ENCODE results near the gene ACP2.
"Not testable (repeated sequence)": the region's sequence is repeated elsewhere in the genome, so short reads cannot be mapped to it uniquely, and the experiment has no call there.

ACP2 gene

DNA sequence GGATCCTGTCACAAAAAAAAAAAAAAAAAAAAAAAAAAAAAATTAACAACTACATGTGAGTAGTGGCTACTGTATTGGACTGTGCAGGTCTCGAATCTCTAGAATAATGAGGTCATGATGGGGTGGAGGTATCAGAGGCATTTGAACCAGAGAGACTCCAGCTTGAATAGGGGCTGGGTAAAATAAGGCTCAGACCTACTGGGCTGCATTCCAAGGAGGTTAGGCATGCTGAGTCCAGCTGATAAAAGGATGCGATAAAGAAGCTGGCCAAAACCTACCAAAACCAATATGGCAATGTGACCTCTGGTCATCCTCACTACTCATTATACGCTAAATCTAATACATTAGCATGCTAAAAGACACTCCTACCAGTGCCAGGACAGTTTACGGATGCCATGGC lies 56.5 kb downstream of the ACP2 start:
- FAIRE-seq, result no peak

DNA sequence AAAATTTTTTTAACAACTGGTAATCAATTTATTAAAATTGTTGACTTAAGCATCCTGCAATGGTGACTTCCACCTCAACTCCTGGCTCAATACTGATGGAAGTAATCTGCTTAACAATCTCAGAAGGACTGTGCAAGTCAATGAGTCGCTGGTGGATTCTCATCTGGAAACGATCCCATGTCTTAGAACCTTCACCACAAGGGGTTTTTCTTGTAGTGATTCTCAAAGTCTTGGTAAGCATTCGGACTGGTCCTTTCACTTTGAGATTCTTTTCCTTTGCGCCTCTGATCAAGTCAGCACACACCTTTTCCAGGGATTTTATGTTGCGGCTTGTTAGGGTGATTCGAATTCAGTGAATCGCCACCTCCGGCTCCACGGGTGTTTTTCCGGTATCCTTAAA lies 57.5 kb downstream of the ACP2 start:
- FAIRE-seq, result not testable (repeated sequence)

Measured in G401.6 (cell line).